ENCODE measurements around the gene NUAK2.

NUAK2 gene

GRCh38 chr1:205274041-205274691 lies 47.4 kb downstream of the NUAK2 start:
- DNase-seq (ENCODE audit: low spot score): peak; percentile 65

DNA sequence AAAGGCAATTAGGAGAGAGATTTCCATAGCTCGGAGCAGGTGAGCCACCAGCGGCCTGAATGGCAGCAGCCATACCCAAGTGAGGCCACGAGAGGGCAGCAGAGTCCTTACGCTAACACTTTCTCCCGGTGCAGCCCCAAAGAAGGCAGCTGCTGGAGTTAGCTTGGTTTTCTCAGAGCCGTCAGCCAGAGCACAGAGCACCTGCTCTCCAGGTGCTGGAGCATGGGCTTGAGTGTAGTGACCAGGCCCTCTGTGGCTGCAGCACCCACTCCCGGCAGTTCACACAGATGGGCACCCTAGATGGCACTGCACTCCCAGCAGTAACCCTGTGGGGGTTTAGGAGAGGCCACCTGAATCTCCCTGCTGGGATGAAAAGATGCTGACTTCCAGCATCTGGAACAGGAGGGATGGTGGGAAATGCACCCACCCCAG lies 48.0 kb downstream of the NUAK2 start:
- DNase-seq (ENCODE audit: low spot score): peak; percentile 86

DNA sequence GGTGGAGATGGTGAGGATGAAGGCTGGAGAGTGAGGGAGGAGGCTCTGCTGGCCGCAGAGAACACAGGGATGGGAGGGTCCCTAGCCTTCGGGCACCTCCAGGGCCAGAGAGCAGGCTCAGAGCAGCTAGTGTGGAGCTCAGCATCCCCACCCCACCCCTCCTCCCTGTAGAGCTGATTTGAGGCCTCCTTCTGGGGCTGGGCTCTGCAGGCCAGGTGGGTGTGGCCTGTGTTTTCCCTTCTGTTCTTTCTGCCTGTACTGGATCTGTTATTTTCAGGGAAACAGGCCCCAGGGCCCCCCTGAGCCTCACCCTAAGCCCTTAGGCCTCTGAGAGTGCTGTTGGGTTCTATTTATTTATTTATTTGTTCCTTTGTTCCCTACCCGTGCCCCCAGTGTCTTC lies 49.0 kb downstream of the NUAK2 start:
- DNase-seq (ENCODE audit: low spot score): peak; percentile 58

GRCh38 chr1:205271745-205272144 lies 49.8 kb downstream of the NUAK2 start:
- peak; percentile 39 for DNase-seq (ENCODE audit: low spot score)

- DNase-seq (ENCODE audit: low spot score): peak; percentile 51
Observed at GRCh38 chr1:205271277-205271676, 50.3 kb downstream of the NUAK2 start.

DNA sequence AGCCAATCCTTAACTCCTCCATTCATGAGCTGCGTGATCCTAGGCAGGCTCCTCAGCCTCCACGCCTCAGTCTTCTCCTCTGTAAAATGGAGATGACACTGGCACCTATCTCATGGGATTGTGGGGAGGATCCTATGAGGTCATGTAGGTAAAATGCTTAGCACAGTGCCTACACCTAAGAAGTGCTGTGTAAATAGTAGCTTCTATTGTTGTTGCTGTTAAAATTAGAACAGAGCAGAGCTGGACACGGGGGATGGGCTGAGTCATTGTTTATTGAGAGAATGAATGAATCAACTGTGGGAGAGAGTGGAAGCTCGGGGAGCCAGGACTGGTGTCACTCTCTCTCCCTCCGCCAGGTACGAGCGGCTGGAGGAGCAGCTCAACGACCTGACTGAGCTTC lies 50.8 kb downstream of the NUAK2 start:
- DNase-seq (ENCODE audit: low spot score): peak; percentile 36

- DNase-seq (ENCODE audit: low spot score): no peak
Observed at GRCh38 chr1:205270271-205270670, 51.3 kb downstream of the NUAK2 start.

GRCh38 chr1:205269711-205270110 lies 51.8 kb downstream of the NUAK2 start:
- no peak for DNase-seq (ENCODE audit: low spot score)

DNA sequence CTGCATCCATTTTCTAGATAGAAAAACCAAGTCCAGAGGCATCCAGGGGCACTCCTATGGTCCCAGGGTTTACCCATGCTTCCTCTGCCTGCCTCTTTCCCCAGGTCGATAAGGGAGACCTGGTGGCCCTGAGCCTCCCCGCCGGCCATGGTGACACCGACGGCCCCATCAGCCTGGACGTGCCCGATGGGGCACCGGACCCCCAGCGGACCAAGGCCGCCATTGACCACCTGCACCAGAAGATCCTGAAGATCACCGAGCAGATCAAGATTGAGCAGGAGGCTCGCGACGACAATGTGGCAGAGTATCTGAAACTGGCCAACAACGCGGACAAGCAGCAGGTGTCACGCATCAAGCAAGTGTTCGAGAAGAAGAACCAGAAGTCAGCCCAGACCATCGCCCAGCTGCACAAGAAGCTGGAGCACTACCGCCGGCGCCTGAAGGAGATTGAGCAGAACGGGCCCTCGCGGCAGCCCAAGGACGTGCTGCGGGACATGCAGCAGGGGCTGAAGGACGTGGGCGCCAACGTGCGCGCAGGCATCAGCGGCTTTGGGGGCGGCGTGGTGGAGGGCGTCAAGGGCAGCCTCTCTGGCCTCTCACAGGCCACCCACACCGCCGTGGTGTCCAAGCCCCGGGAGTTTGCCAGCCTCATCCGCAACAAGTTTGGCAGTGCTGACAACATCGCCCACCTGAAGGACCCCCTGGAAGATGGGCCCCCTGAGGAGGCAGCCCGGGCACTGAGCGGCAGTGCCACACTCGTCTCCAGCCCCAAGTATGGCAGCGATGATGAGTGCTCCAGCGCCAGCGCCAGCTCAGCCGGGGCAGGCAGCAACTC lies 52.5 kb downstream of the NUAK2 start:
- peak; percentile 44 for DNase-seq (ENCODE audit: low spot score)

DNA sequence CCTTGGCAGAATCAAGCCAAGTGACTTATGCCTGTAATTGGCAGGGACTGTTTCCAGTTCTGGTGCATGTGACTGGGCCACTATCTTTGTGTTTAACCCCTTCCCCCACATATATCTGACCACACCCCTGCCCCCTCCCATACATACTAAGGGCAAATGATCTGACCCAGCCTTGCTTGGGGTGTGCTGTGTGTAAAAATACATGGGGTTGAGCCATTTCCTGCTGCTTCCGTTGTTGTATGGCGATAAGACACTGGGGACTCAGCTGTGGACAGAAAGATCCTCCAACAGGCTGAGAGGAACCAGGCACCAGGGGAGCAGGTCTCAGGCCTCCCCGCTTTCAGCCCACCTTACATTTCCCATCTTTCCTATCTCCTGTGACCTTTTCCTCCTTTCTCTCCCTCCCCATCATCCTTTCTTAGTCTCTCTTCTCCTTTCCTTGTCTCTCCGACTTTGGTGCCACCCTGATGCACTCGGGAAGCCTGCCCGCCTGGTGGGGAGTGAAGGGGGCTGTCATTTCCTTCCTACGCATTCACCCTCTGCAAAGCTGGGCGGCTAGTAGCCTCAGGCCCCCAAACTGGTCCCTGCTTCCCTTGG lies 54.1 kb downstream of the NUAK2 start:
- peak; percentile 64 for DNase-seq (ENCODE audit: low spot score)

DNA sequence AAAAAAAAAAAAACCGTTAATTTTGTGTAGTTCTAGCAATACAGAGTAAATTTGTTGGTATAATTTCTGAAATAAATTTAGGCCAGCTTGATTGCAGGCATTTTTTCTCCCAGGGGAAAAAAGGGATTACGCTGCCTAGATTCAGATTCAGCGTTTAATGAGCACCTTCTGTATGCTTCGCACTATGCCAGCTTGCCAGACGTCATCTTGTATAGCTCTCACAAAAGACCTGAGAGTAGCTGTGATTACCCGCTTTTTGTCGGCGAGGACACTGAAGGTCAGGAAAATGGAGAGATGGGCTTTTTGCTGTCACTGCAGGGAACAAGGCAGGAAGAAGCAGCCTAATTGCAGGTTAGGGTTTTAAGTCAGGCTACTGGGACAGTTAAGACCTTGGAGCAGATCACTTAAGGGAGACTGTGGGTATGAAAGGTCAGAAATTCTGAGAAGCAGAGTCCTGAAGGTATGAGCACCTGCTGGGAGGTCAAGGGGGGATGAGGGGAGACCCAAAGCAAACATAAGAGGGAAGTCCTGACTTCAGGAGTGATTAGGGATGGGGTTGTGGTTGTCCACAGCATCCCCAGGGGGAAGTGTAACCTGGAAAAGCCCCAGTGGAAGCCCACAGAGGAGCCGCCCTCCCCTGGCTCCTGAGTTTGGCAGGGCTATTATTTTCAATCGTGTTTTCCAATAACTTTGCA lies 54.8 kb downstream of the NUAK2 start:
- no peak for DNase-seq (ENCODE audit: low spot score)

DNA sequence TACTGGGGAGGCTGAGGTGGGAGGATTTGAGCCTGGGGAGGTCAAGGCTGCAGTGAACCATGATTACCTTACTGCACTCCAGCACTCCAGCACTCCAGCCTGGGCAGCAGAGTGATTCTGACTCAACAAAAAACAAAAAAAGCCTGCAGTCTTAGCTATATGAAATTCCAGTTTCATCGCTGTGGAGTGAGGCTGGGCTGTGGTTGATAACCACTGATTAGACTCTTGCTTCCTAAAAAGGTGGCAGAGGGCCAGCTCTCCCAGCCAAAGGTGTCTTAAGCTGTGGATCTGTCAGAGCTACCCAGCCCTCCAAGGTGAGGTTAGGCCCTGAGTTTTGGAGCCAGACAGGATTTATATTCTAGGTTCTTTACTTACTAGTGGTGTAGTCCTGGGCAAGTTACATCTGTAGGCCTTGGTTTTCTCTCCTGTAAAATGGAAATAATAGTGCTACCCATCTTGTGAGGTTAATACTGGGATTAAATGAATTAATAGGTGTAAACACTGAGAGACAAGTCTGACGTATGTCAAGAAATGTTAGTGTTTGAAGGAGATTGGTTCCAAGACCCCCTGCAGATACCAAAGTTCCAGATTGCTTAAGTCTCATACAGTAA lies 57.9 kb downstream of the NUAK2 start:
- DNase-seq (ENCODE audit: low spot score): peak; percentile 88

GRCh38 chr1:205262731-205263171 lies 58.8 kb downstream of the NUAK2 start:
- DNase-seq (ENCODE audit: low spot score): no peak

DNA sequence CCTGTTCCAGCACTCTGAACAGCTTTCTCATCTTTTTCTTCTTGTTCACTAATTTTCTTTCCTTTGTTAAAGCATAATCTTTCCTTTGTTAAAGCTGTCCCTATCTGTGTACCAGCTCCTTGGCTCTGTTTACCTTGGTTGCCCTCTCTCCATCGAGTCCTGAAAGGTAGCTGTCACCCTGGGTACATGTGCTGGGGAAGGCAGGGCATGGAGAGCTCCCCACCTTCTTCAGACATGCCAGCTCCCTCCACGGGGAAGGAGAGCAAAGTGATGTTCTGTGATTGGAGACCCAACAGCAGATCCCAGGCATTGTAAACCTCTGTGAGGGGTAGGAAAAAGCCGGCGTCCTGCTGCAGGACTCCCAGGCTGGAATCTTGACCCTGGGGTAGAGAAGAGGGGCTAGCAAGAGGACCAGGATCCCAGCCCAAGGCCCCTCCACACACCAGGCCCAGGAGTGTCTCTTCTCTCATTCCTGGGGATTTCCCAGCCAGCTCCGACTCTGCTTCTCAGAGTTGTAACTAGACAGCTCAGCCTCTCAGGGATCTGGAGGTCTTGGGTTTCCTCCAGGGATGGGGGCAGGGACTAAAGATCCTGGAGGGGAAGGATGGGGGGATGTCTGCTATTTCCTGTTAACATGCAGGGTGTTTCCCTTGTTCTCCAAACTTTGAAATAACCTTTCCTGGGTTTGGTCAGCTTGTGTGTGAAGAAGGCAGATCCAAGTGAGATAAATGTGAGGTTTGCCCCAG lies 59.4 kb downstream of the NUAK2 start:
- peak; percentile 71 for DNase-seq (ENCODE audit: low spot score)

DNA sequence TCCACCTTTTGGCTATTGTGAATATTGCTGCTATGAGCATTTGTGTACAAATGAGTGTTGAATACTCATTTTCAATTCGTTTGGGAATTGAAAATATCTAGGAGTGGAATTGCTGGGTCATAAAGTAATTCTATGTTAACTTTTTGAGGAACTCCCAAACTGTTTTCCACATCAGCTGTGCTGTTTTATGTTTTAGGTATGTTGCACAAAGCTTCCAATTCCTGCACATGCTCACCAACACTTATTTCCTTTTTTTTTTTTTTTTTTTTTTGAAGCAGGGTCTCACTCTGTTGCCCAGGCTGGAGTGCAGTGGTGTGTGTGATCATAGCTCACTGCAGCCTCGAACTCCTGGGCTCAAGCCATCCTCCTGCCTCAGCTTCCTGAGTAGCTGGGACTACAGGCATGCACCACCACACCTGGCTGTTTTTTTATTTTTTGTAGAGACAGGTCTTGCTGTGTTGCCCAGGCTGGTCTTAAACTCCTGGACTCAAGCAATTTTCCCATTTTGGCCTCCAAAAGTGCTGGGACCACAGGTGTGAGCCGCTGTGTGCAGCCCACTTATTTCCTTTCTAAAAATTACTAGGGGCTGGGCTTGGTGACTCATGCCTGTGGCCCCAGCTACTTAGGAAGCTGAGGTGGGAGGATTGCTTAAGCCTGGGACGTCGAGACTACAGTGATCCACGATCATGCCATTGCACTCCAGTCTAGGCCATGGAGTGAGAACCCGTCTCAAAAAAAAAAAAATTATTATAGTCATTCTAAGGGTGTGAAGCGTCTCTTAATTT lies 60.4 kb downstream of the NUAK2 start:
- DNase-seq (ENCODE audit: low spot score): peak; percentile 58

DNA sequence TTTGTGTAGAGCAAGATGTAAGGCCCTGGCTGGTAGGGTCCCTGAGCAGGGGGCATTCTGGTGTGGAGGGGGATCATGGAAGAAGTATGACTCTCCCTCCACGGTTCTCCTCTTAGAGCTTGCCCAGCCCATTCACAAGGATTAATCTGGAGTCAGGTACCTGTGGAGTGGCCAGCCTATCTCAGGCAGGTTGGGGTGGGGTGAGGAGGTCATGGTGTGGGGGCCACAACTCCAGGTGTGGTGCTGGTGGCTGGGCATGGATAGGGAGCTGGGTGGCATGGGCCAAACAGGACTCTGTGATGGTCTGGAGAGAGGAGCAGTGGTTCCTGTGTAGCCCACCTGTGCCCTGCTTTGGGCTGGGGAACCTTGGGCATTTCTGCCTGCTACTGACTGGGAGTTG lies 61.5 kb downstream of the NUAK2 start:
- peak; percentile 58 for DNase-seq (ENCODE audit: low spot score)

DNA sequence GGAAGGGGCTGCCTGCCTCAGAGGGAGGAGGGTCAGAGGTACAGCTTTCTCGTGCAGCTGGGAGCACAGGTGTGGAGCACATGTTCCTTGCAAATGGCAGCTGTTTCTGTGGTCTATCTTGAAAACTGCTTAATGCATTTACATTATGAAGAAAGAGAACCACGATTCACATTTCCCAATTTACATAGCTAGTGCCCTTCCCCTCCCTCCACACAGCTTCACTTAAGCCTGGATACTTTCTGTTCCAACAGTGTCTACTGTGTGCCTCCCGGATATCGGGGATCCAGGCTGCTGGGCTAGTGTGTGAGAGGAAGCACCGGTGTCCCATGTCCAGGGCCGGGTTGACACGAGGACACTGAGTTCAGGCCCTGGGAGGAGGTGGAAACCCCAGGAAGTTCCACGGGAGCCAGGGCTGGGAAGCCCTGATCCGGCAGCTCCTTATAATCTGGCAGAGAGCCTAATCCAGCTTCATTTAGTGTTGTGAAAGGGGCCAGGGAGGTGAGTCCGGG lies 62.2 kb downstream of the NUAK2 start:
- peak; percentile 46 for DNase-seq (ENCODE audit: low spot score)

GRCh38 chr1:205258719-205259118 lies 62.8 kb downstream of the NUAK2 start:
- peak; percentile 70 for DNase-seq (ENCODE audit: low spot score)

DNA sequence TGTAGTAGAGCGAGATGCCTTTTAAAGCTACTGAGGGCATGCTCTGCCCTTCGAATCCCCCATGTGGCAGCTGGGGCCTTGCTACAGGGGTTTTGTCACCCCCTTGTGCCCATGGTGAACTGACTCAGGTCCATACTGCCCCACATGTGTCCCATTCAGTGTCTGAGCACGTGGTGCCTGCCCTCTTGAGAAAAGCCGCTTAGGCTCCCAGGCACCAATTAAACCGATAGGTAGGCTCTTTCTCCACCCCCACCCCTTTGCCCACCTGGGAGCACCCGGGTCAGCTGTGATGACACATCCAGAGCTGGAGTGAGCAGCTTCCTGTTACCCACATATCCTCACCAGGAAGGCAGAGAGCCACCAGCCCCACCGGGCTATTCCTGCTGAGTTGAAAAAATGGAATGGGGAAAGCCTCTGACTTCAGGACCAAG lies 63.3 kb downstream of the NUAK2 start:
- DNase-seq (ENCODE audit: low spot score): peak; percentile 71

DNA sequence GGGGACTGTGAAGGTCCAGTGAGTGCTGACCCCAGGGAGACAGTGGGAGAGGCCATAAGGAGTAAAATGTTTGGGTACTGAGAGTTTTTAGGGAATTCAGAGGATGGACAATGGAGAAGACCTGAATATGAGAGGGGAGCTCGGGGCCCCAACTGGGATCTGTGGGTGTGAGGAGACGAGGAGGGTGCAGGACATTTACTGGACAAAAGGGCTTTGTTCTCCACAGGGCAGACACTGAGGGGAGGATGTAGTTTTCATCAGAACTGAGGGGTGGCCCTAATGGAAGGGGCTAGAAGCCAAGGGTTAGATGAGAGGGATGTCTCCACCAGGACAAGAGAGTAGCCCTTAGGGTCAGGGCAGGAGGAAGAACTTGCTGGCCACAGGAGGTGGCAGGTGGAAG lies 63.8 kb downstream of the NUAK2 start:
- no peak for DNase-seq (ENCODE audit: low spot score)

All from hematopoietic multipotent progenitor cell treated with erythropoietin and hydrocortisone succinate and interleukin-3 and kit ligand, for 17 days (in vitro differentiated cells).